IPS-18c (cell line): ENCODE results near the gene NTF3.
"Not testable (repeated sequence)": the region's sequence is repeated elsewhere in the genome, so short reads cannot be mapped to it uniquely, and the experiment has no call there.

Experiments used
- H3K4me3 ChIP-seq: 2 replicates; pipeline ENCODE4 v1.7.0; 2013; ENCODE audit warnings: low read depth, mild to moderate bottlenecking, low read length, moderate library complexity; ENCODE audit not compliant: insufficient read depth
- H3K9me3 ChIP-seq: one replicate; pipeline ENCODE4 v1.6.1; 2013; ENCODE audit warnings: mild to moderate bottlenecking, low read length, moderate library complexity; ENCODE audit not compliant: control insufficient read depth, insufficient read depth

Gene NTF3

DNA sequence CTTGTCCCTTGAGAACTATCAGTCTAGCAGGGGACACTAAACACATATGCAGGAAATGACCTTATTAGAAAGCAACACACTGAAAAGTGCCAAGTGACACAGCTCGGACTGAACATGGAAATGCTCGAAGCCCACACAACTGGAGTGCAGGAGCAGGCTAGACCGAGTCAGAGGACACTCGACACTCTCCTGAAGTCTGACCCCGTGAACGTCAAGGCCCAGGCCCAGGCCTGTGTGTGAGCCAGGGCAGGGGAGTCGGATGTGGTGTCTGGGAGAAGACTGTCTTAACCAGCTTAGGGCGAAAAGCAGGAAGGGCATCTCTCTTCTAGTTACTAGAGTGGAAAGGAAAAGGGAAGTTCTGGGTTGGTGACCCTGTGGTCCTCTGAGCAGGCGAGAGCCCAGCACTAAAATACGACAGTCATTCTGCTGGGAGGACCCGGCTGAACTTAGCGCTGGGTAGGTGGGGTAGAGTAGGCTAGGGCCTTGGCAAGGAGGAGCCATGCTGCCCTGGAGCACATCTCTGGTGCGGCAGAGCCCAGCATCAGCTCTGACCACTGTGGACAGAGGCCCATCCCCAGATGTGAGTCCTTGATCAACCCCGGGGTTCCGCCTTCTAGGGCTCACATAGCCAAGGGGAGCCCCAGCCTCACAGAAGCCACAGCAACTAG, 93.0 kb downstream of the NTF3 start:
- H3K4me3 ChIP-seq = no peak overlapping the region

DNA sequence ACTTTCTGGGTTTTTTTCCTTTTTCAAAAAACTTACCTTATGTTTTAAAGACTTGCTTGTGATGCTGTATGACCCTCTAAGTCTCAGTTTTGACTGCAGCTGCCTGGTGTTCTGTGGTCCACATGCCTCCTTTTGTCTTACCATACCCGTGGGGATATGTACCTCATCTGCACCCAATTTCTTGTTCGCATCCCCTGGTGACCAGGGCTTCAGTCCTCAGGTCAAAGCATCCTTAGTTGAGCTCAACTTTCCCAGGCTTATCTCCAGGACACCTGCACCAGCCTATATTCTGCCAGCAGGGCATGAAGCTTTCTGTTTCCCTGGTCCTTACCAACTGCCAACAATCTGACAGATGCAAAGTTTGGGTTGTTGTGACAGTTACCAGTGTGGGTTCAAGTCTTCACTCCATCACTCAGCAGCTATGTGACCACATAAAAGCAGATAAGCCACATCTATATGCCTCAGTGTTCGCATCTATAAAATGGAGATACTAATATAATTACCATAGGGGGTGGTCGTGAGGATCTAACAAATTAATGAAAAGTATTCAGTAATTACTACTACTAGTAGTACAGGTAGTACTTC, 94.0 kb downstream of the NTF3 start:
- Histone ChIP-seq H3K4me3 (no peak overlapping the region), H3K9me3 (no peaks in the 10 kb centered on the region)

More for the DNA sequence above, 93.0 kb downstream of the NTF3 start:
- H3K9me3 ChIP-seq = no peaks in the 10 kb centered on the region

DNA sequence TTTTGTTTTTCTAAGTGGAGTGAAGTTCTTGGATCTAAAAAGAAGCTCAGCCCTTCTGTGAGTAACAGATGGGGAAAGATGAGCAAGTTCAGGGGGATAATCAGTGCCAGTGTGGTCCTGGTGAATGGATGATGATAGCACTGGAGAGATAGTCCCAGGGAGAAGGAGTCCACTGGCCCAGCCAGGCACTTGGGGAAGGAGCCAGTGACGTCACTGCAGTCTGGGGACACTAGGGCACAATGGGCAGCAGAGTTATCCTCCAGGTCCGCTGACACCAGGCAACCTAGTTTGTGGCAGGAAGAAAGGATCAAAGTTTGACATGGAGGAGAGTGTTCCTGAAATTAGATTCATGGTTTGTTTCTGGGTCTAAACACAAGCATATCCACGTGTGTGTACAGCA, 101.5 kb downstream of the NTF3 start:
- no peaks in the 10 kb centered on the region for H3K9me3 ChIP-seq

DNA sequence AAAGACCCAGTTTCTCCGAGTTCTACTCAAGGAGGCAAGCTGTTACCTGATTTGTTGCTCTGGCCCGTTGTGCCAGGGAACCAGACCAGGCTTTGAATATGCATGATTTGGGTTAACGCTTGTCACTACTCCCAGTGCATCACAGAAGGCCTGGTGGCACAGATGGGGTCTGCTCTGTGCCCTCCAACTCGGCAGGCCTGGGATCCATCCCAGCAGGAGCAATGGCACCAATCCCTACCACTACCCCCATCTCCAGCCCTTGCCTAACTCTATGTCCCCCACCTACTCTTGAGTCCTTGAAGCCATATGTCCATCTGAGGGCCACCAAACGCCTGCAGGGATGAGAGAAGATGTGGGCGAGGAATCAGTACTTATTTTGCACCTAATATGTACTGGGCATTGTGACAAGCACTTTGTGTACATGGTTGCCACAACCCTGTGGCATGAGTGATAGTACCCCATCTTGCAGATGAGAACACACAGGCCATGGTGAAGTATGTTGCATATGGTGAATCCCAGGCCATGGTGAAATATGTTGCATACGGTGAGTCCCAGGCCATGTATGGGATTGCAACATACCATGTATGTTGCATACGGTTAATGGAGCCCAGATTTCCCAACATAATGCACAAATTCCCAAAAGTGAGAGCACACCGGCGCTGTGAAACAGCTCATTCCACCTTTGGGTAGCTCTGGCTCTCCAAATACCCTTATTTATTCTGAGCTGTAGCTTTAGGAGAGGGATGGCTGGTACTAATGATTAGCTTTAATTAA, 102.7 kb downstream of the NTF3 start:
- Histone ChIP-seq H3K9me3 (peaks cover 2% of the 10 kb centered on the region), H3K4me3 (no peak overlapping the region)

More for the DNA sequence above, 101.5 kb downstream of the NTF3 start:
- no peak overlapping the region for H3K4me3 ChIP-seq

DNA sequence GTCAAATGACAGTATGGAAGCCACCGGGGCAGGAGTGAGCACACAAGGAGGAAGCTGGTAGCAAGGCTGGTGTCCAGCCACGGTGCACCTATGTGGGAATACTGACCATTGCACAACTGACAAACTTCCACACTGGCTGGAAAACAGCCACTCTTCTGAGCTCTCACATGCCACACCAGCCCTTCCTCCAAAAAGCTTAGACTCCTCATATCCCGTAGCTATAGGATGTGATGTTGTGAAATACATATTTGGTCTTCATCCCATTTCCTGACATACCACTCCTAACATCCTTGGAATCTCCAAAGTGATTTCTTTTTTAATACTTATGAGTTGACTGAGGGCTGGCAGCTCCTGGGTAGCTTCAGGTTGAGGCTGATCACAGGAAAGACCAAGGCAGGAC, 103.6 kb downstream of the NTF3 start:
- H3K9me3 ChIP-seq = peaks cover 2% of the 10 kb centered on the region
- H3K4me3 ChIP-seq = no peak overlapping the region

DNA sequence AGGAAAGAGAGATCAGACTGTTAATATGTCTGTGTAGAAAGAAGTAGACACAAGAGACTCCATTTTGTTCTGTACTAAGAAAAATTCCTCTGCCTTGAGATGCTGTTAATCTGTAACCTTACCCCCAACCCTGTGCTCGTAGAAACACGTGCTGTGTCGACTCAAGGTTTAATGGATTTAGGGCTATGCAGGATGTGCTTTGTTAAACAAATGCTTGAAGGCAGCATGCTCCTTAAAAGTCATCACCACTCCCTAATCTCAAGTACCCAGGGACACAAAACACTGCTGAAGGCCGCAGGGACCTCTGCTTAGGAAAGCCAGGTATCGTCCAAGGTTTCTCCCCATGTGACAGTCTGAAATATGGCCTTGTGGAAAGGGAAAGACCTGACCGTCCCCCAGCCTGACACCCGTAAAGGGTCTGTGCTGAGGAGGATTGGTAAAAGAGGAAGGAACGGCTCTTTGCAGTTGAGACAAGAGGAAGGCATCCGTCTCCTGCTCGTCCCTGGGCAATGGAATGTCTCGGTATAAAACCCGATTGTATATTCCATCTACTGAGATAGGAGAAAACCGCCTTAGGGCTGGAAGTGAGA, 105.2 kb downstream of the NTF3 start:
- H3K4me3 ChIP-seq, H3K9me3 ChIP-seq: not testable (repeated sequence)

DNA sequence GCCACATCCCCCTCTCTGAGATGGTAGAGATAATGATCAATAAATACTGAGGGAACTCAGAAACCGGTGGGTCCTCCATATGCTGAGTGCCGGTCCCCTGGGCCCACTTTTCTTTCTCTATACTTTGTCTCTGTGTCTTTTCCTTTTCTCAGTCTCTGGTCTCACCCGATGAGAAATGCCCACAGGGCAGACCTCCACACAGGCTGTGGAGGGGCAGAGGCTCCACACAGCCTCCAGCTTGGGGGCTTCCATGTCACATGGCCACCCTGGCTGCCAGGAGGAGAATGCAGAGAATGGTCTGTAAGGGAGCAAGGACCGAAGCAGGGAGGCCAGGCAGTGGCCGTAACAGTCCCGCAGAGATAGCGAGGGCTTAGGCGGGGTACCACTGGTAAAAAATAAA, 105.9 kb downstream of the NTF3 start:
- peaks cover 2% of the 10 kb centered on the region for H3K9me3 ChIP-seq
- no peak overlapping the region for H3K4me3 ChIP-seq
